ENCODE results near the gene FSD2. TPM values are rescaled to one million over a fixed set of nuclear protein-coding genes. Genes with fewer than 3 reads are reported as not detected.

FSD2 gene, protein sequence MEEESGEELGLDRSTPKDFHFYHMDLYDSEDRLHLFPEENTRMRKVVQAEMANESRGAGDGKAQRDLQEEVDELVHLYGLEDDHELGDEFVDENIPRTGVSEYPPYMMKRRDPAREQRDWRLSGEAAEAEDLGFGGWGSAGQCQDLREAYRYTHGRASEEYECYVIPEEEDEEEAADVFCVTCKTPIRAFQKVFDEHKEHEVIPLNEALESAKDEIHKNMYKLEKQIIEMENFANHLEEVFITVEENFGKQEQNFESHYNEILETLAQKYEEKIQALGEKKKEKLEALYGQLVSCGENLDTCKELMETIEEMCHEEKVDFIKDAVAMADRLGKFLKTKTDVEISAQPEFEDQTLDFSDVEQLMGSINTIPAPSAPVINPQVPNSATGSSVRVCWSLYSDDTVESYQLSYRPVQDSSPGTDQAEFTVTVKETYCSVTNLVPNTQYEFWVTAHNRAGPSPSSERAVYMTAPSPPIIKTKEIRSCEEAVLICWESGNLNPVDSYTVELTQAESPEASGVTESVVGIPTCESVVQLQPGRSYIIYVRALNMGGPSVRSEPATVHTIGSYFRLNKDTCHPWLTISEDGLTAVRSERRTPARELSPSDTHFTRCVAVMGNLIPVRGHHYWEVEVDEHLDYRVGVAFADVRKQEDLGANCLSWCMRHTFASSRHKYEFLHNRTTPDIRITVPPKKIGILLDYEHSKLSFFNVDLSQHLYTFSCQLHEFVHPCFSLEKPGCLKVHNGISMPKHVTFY
- total RNA-seq (not detected in 2 replicates), polyA plus RNA-seq (not detected in 2 replicates), polyA minus RNA-seq (not detected in 2 replicates)
- 1.5 TPM for total RNA-seq (2013)

DNA sequence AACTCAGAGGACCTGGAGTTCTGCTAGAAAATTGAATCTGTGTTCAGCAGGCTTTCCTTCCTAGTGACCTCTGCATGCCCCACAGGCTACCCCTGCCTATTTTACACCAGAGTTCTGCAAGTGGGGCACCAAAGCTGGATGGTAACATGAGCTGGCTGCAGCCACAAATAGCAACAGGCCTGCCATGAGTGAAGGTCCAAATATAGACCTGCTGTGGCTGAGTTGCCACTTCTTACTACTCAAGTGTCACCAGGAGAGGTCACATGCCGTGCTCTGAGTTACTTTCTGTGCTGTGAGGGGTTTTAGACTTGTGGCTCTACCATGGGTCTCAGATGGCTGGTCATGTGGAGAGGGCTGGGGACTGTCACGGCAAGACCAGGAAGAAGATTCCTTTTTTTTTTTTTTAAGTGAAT is at the start of gene FSD2:
FSD2 (minus strand) TSS at position 76 of the 413 bp plus-strand sequence. CDS start 18,679 bp downstream, outside the sequence.
- WGBS (ENCODE audit: insufficient coverage) = no CpG with 5 or more reads among the region's 2 CpGs
- H3K9me3 Mint-ChIP-seq (ENCODE audit: insufficient read depth) = no peaks in the 10 kb centered on the region
- no peaks in the 10 kb centered on the region for H3K9me3 ChIP-seq (ENCODE audit: control extremely low read depth in 1 of 3, control insufficient read depth in 2 of 3, insufficient read depth in 1 of 3, low read length in 2 of 3)
- ChIA-PET POLR2A (no interaction called here), CTCF (interaction anchor here (1.8 kb wide), 2 partner anchors 180 to 194 kb away, joined by 5 read pairs; partner anchors contain the start of gene RAMAC)
- peak within 1 kb of the TSS; percentile 69 for H3K4me3 Mint-ChIP-seq
- peak within 1 kb of the TSS; percentile 37 for H3K9ac ChIP-seq (ENCODE audit: low read length)
- peak; percentile 83 for DNase-seq
- peak within 1 kb of the TSS; percentile 66 to 77 for H3K27ac ChIP-seq (ENCODE audit: low read length in 2 of 2)
- H3K4me3 ChIP-seq (ENCODE audit: control extremely low read depth in 1 of 5, extremely low read depth in 1 of 5, insufficient read depth in 1 of 5, low read depth in 2 of 5, low read length in 4 of 5) = peak within 1 kb of the TSS in 2 of 5 experiments; percentile 6 to 11
- no peaks in the 10 kb centered on the region for H3K27me3 Mint-ChIP-seq
- no peaks in the 10 kb centered on the region for H4K20me1 ChIP-seq (ENCODE audit: control insufficient read depth, insufficient read depth, low read length, poor library complexity, severe bottlenecking)
- peak; percentile 22 for ATAC-seq (ENCODE audit: low read depth)
- TF ChIP-seq EZH2 (IDR thresholded peaks at IDR 0.05; ENCODE audit: borderline replicate concordance, insufficient read depth, low read depth, low read length, poor library complexity, severe bottlenecking) = no peak
- TF ChIP-seq, protein P1, sequence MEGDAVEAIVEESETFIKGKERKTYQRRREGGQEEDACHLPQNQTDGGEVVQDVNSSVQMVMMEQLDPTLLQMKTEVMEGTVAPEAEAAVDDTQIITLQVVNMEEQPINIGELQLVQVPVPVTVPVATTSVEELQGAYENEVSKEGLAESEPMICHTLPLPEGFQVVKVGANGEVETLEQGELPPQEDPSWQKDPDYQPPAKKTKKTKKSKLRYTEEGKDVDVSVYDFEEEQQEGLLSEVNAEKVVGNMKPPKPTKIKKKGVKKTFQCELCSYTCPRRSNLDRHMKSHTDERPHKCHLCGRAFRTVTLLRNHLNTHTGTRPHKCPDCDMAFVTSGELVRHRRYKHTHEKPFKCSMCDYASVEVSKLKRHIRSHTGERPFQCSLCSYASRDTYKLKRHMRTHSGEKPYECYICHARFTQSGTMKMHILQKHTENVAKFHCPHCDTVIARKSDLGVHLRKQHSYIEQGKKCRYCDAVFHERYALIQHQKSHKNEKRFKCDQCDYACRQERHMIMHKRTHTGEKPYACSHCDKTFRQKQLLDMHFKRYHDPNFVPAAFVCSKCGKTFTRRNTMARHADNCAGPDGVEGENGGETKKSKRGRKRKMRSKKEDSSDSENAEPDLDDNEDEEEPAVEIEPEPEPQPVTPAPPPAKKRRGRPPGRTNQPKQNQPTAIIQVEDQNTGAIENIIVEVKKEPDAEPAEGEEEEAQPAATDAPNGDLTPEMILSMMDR (IDR thresholded peaks at IDR 0.05) = peak; percentile 8
- H2AFZ ChIP-seq (ENCODE audit: insufficient read depth, low read depth, low read length, poor library complexity, severe bottlenecking) = peak within 1 kb of the TSS; percentile 39
- peak within 1 kb of the TSS; percentile 88 for H3K27ac Mint-ChIP-seq
- peaks cover 24 to 29% of the 10 kb centered on the region in 2 donors for H3K4me1 ChIP-seq (ENCODE audit: control insufficient read depth in 2 of 2, insufficient read depth in 2 of 2, low read length in 2 of 2)
- H3K27me3 ChIP-seq (replicated peaks in 1 of 4; ENCODE audit: control extremely low read depth in 1 of 4, control insufficient read depth in 3 of 4, insufficient read depth in 4 of 4, low read length in 3 of 4) = no peaks in the 10 kb centered on the region
- peaks cover 11% of the 10 kb centered on the region for H3K79me2 ChIP-seq (ENCODE audit: control insufficient read depth, insufficient read depth, low read length)
- peaks cover 37% of the 10 kb centered on the region for H3K4me1 Mint-ChIP-seq
- H3K4me2 ChIP-seq (replicated peaks; ENCODE audit: low read depth, low read length, poor library complexity, severe bottlenecking) = peak within 1 kb of the TSS; percentile 63
- H3K36me3 ChIP-seq (replicated peaks in 1 of 2; ENCODE audit: control extremely low read depth in 1 of 2, control insufficient read depth in 1 of 2, extremely low read depth in 1 of 2, insufficient read depth in 2 of 2, low read length in 1 of 2) = no peaks in the 10 kb centered on the region
- intact Hi-C loops (cut with micrococcal nuclease) = no loop called here

Measured in B cell (primary cell).